GM21825 (cell line): Measurements from ENCODE around the gene RANBP9.

ENCODE experiments used
- ATAC-seq: cut with Tn5 transposase; IDR thresholded peaks from one replicate; pipeline ENCODE4 v1.9.1; 2021; ENCODE audit warnings: mild to moderate bottlenecking, moderate library complexity; ENCODE audit not compliant: unreplicated experiment

RANBP9 gene

GRCh38 chr6:13679996-13680395, 31.6 kb downstream of the RANBP9 start:
- ATAC-seq = no peak

GRCh38 chr6:13678255-13678983, 33.2 kb downstream of the RANBP9 start:
- no peak for ATAC-seq

GRCh38 chr6:13677878-13678254, 33.8 kb downstream of the RANBP9 start:
- no peak for ATAC-seq

- no peak for ATAC-seq
Observed at GRCh38 chr6:13676551-13677156, 35.0 kb downstream of the RANBP9 start.

- no peak for ATAC-seq
Observed at GRCh38 chr6:13674533-13675190, 37.0 kb downstream of the RANBP9 start.

- no peak for ATAC-seq
Observed at GRCh38 chr6:13673825-13674444, 37.7 kb downstream of the RANBP9 start.

GRCh38 chr6:13673368-13673767, 38.3 kb downstream of the RANBP9 start:
- no peak for ATAC-seq

- ATAC-seq = no peak
Observed at GRCh38 chr6:13672904-13673303, 38.7 kb downstream of the RANBP9 start.

- ATAC-seq = no peak
Observed at GRCh38 chr6:13671548-13672127, 40.0 kb downstream of the RANBP9 start.

GRCh38 chr6:13669476-13669875, 42.2 kb downstream of the RANBP9 start:
- ATAC-seq = no peak

- no peak for ATAC-seq
Observed at GRCh38 chr6:13668291-13668928, 43.2 kb downstream of the RANBP9 start.

- no peak for ATAC-seq
Observed at GRCh38 chr6:13667655-13668054, 44.0 kb downstream of the RANBP9 start.

GRCh38 chr6:13666194-13667105, 45.2 kb downstream of the RANBP9 start:
- no peak for ATAC-seq

- no peak for ATAC-seq
Observed at GRCh38 chr6:13664703-13665352, 46.8 kb downstream of the RANBP9 start.

- no peak for ATAC-seq
Observed at GRCh38 chr6:13663986-13664385, 47.6 kb downstream of the RANBP9 start.

GRCh38 chr6:13662651-13663334, 48.8 kb downstream of the RANBP9 start:
- ATAC-seq = no peak

- no peak for ATAC-seq
Observed at GRCh38 chr6:13661647-13662046, 50.0 kb downstream of the RANBP9 start.

GRCh38 chr6:13660893-13661292, 50.7 kb downstream of the RANBP9 start:
- ATAC-seq = no peak

GRCh38 chr6:13660273-13660672, 51.4 kb downstream of the RANBP9 start:
- ATAC-seq = no peak
